Left lung (tissue), 10 donors: ENCODE measurements around the gene C1orf35. TPM values are rescaled to one million over a fixed set of nuclear protein-coding genes. Genes with fewer than 3 reads are reported as not detected.

Experiments used
- ATAC-seq: fragments of 200-7000 bp; cut with Tn5 transposase; one replicate; pipeline ENCODE4 v1.9.1; 2020; ENCODE audit warnings: moderate library complexity
- DNase-seq, 4 donors: peaks; one replicate each; pipeline ENCODE4 v3.0.0-alpha.2; 2013 to 2020
- H3K27ac ChIP-seq, 2 donors: fragments of 200-600 bp; sonication (generic) in 1 of 2; one replicate each; pipeline versions ENCODE4 v1.5.0 to v1.8.0; 2020 to 2021
- H3K27me3 ChIP-seq, 2 donors: fragments of 200-600 bp; sonication (generic) in 1 of 2; one replicate each; pipeline versions ENCODE4 v1.5.0 to v1.8.0; 2020 to 2021
- H3K36me3 ChIP-seq, 2 donors: fragments of 200-600 bp; sonication (generic) in 1 of 2; one replicate each; pipeline versions ENCODE4 v1.5.0 to v1.8.0; 2020 to 2021
- H3K4me1 ChIP-seq, 2 donors: fragments of 200-600 bp; one replicate each; pipeline ENCODE4 v1.8.0; 2021
- H3K4me3 ChIP-seq, 2 donors: fragments of 200-600 bp; sonication (generic) in 1 of 2; one replicate each; pipeline versions ENCODE4 v1.5.0 to v1.8.0; 2020 to 2021; ENCODE audit warnings: mild to moderate bottlenecking in 1 of 2
- H3K9me3 ChIP-seq, 2 donors: fragments of 200-600 bp; sonication (generic) in 1 of 2; one replicate each; pipeline versions ENCODE4 v1.5.0 to v1.8.0; 2020 to 2021
- intact Hi-C, 2 donors: fragments of 100-400 bp; cut with DNase I; formaldehyde crosslinking; loops; one replicate each; pipeline versions ENCODE4 v1.11.2 to v1.14.2; 2022
- polyA plus RNA-seq, 6 donors: library from polyadenylated mRNA; unstranded; fragments of 120-200 nt; gene quantifications; one replicate each; pipeline ENCODE4 v1.2.1, GENCODE V29; 2013; ENCODE audit not compliant: insufficient read length in 6 of 6
- total RNA-seq, 2 donors: library from RNA; stranded (reverse); fragmentation: NEBNext Ultra II Directional; extraction: Animal tissue kit (Norgen Biotek cat#: 25700); gene quantifications; one replicate each; pipeline ENCODE4 v1.2.1, GENCODE V29; 2021
- TF ChIP-seq, protein P1 (sequence below), 2 donors: fragments of 200-600 bp; sonication (generic) in 1 of 2; IDR thresholded peaks; one replicate each; pipeline versions ENCODE4 v1.5.0 to v1.8.0; 2021; ENCODE audit warnings: antibody characterized with exemption in 2 of 2
- donor health status: DM: no; HTN: yes; CAD: no.
- donor health status: DM: no; HTN: no; CAD: no.

C1orf35 gene
- total and polyA plus RNA-seq, 8 donors: 12.6 to 21.1 (median 17.0) TPM

DNA sequence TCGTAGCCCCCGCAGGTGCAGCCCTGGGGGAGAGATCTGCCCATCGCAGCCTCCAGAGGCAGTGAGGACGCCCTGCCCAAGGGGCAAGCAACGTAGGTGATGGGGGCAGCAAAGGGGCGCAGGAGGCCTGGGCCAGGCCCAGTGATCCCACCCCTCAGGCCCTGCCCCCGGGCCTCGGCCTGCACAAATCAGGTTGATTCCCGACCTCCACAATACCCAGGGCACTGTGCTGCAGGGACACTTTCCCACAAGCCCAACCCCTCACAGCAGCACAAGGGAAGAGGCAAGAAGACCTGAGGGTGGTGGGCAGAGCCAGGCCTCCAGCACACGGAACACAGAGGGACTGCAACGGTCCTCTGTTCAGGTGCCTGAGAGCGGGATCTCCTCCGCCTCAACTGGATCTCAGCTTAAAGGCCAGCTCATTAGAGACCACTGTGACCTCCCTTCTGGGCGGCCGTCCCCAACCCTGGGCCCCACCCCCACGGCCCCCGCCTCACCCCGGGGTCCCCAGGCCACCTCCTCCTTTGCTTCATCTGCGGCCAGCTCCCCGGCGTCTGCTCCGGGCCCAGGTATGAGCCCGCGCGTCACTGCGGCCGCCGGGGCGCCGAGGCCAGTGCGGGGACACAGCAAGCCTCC is 21.4 kb downstream of the C1orf35 start:
- DNase-seq (peak in 2 of 4 donors; percentile 38 to 77), ATAC-seq (peak; percentile 12)
- TF ChIP-seq, protein P1, sequence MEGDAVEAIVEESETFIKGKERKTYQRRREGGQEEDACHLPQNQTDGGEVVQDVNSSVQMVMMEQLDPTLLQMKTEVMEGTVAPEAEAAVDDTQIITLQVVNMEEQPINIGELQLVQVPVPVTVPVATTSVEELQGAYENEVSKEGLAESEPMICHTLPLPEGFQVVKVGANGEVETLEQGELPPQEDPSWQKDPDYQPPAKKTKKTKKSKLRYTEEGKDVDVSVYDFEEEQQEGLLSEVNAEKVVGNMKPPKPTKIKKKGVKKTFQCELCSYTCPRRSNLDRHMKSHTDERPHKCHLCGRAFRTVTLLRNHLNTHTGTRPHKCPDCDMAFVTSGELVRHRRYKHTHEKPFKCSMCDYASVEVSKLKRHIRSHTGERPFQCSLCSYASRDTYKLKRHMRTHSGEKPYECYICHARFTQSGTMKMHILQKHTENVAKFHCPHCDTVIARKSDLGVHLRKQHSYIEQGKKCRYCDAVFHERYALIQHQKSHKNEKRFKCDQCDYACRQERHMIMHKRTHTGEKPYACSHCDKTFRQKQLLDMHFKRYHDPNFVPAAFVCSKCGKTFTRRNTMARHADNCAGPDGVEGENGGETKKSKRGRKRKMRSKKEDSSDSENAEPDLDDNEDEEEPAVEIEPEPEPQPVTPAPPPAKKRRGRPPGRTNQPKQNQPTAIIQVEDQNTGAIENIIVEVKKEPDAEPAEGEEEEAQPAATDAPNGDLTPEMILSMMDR (IDR thresholded peaks at IDR 0.05): no peak
- peak overlapping the region; percentile 98 to 99 for H3K4me3 ChIP-seq
- peaks cover 35 to 45% of the 10 kb centered on the region in 2 donors for H3K4me1 ChIP-seq
- no peaks in the 10 kb centered on the region for H3K27me3 ChIP-seq
- intact Hi-C loops: no loop called here
- H3K9me3 ChIP-seq: no peaks in the 10 kb centered on the region
- H3K27ac ChIP-seq: peak overlapping the region; percentile 99
- no peaks in the 10 kb centered on the region for H3K36me3 ChIP-seq

DNA sequence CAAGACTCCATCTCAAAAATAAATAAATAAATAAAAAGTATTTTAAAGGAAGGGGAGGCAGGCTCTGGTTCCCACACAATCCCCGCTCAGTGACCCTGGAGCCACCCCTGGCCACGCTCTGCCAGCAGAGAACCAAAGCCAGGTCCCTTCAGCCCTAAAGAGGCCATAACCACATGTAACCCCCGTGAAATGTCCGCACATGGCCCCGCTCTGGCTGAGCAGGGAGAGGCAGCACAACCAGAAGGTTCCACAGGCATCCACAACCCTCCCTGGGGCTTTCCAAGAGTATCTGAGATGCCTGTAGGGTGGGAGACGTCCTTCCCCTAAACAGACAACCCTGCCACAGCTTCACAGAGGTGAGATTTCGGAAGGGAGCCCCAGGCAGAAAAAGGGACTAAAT is 22.0 kb downstream of the C1orf35 start:
- TF ChIP-seq, protein P1 (IDR thresholded peaks at IDR 0.05): no peak
- peak overlapping the region; percentile 98 to 99 for H3K4me3 ChIP-seq
- no peaks in the 10 kb centered on the region for H3K27me3 ChIP-seq
- H3K9me3 ChIP-seq: no peaks in the 10 kb centered on the region
- DNase-seq (peak in 1 of 4 donors; percentile 31), ATAC-seq (no peak)
- no peak overlapping the region for H3K27ac ChIP-seq
- intact Hi-C loops: no loop called here
- peaks cover 29 to 39% of the 10 kb centered on the region in 2 donors for H3K4me1 ChIP-seq
- no peaks in the 10 kb centered on the region for H3K36me3 ChIP-seq

DNA sequence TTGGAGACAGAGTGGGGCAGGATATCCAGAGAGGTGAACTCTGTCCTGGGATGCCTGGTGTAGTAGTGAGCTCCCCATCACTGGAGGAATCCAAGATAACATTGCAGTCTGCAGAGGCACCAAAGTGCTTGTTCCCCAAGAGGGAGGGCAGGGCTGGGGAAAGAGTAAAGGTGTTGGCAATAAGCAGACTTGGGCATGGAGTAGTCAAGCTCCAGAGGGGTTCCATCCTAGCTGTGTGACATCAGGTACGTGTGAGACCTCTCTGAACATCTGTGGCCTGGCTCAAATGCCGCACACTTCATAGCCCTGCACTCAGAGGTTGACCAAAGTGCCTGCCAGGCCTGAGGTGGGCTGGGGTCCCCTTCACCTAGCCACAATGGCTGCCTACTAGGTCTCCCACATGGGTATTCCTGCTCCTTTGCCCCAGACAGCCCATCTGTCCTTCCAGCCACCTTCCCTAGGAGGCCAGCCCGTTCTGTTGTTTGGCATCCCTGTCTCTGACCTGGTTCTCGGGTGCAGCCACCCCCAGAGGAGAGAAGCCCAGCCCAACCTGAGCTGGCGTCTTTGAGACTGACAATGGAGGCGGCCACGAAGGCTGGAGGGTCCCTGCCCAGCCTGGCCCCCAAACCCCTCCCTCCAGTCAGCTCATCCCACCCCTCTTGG is 23.4 kb downstream of the C1orf35 start:
- intact Hi-C loops: no loop called here
- H3K9me3 ChIP-seq: no peaks in the 10 kb centered on the region
- ATAC-seq (no peak), DNase-seq (peak in 1 of 4 donors; percentile 28)
- no peak overlapping the region for H3K27ac ChIP-seq
- H3K4me3 ChIP-seq: no peak overlapping the region
- H3K27me3 ChIP-seq: peaks cover 0 to 6% of the 10 kb centered on the region in 2 donors
- H3K36me3 ChIP-seq: no peaks in the 10 kb centered on the region
- TF ChIP-seq, protein P1 (IDR thresholded peaks at IDR 0.05): no peak
- peaks cover 15 to 25% of the 10 kb centered on the region in 2 donors for H3K4me1 ChIP-seq

DNA sequence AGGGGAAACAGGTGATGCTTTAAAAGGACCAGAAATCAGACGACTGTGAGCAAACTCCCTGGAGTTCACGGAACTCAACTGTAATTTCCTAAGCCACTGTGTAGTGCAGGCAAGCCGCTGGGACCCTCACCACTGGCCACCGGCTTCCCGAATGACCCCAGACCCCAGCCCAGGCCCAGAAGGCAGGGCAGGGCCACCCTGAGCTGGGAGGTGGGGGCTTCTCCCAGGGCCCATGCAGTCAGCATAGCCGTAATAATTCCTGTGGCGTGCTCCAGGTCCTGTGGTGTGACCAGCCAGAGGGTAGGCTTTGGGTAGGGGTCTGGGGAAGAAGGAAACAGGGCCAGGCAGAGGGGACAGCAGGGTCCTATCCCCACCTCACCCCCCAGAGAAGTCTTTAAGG is 24.1 kb downstream of the C1orf35 start:
- Histone ChIP-seq H3K27me3 (peaks cover 0 to 9% of the 10 kb centered on the region in 2 donors), H3K9me3 (no peaks in the 10 kb centered on the region), H3K4me1 (peaks cover 8 to 20% of the 10 kb centered on the region in 2 donors), H3K27ac (no peak overlapping the region), H3K4me3 (no peak overlapping the region), H3K36me3 (no peaks in the 10 kb centered on the region)
- TF ChIP-seq, protein P1 (IDR thresholded peaks at IDR 0.05): no peak
- DNase-seq (peak in 1 of 4 donors; percentile 19), ATAC-seq (no peak)
- intact Hi-C loops: no loop called here

DNA sequence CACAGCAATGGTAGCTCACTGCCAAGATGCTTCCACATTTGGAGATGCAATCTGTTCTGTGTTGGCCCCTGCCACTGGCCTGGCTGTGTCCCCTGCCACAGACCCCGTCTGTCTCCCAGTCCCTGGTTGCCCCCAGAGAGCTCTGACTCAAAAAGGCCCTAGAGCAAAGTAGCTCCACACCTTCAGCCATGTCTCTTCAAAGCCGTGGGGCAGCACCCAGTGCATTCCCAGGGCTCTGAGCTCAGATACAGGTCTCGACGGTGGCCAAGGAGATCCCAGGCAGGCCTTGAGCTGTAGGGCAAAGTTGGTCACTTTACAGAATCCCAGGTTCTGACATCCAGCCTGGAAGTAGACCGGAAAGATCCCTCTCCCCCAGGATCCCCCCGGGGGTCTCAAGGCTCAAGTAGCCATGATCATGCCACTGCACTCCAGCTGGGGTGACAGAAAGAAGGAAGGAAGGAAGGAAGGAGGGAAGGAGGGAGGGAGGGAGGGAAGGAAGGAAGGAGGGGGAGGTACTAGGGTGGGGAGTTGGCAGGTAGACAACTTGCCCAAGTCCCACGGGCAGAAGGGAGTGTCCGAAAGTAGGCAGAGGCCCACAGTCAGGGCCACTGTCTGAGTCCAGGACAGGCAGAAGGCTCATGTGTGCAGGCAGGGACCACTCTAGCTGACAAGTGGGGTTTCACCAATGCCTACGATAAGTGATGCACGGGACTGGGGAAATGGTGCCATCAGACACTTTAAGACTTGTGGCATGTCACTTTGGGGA is 25.4 kb downstream of the C1orf35 start:
- Histone ChIP-seq H3K36me3 (no peaks in the 10 kb centered on the region), H3K4me1 (peaks cover 7 to 16% of the 10 kb centered on the region in 2 donors), H3K4me3 (no peak overlapping the region), H3K27me3 (peaks cover 0 to 22% of the 10 kb centered on the region in 2 donors), H3K9me3 (no peaks in the 10 kb centered on the region), H3K27ac (no peak overlapping the region)
- intact Hi-C loops: no loop called here
- TF ChIP-seq, protein P1 (IDR thresholded peaks at IDR 0.05): no peak
- no peak for DNase-seq
- ATAC-seq: no peak
